Adrenal gland (tissue), 12 donors: ENCODE results near the gene HOXC6. TPM values are rescaled to one million over a fixed set of nuclear protein-coding genes. Genes with fewer than 3 reads are reported as not detected.

Experiments
- DNase-seq, 7 donors: peaks; one replicate each; pipeline ENCODE4 v3.0.0-alpha.2; 2019 to 2020
- H3K27ac ChIP-seq, 5 donors: fragments of 200-600 bp; sonication (generic) in 4 of 5; 1 replicate in 3 of 5; 2 replicates in 2 of 5; pipeline versions ENCODE4 v1.5.1 to v1.8.0; 2016 to 2020; ENCODE audit warnings: mild to moderate bottlenecking in 1 of 5
- H3K27me3 ChIP-seq: fragments of 200-600 bp; 2 replicates; pipeline ENCODE4 v1.8.0; 2021
- H3K36me3 ChIP-seq, 2 donors: fragments of 200-600 bp; replicated peaks in 1 of 2; 1 replicate in 1 of 2; 2 replicates in 1 of 2; pipeline versions ENCODE4 v1.5.1 to v1.8.0; 2018 to 2022
- H3K4me1 ChIP-seq, 2 donors: fragments of 200-600 bp; replicated peaks in 1 of 2; 1 replicate in 1 of 2; 2 replicates in 1 of 2; pipeline versions ENCODE4 v1.5.1 to v1.8.0; 2018 to 2021
- H3K4me3 ChIP-seq, 4 donors: fragments of 200-600 bp; sonication (generic) in 3 of 4; one replicate each; pipeline ENCODE4 v1.5.1; 2016 to 2018
- H3K9me3 ChIP-seq, 3 donors: fragments of 200-600 bp; sonication (generic) in 1 of 3; replicated peaks in 1 of 3; 1 replicate in 2 of 3; 2 replicates in 1 of 3; pipeline versions ENCODE4 v1.5.1 to v1.8.0; 2016 to 2021
- CTCF ChIP-seq, 6 experiments: fragments of 450-650 bp in 4 of 6; fragments of 200-600 bp in 2 of 6; sonication (generic) in 1 of 6; IDR thresholded peaks; 1 replicate in 5 of 6; 2 replicates in 1 of 6; pipeline versions ENCODE4 v1.5.1 to v1.8.0; 2016 to 2021; ENCODE audit warnings: antibody characterized with exemption in 6 of 6, mild to moderate bottlenecking in 2 of 6, moderate library complexity in 1 of 6
- POLR2A ChIP-seq, 2 donors: fragments of 450-650 bp; IDR thresholded peaks; one replicate each; pipeline ENCODE4 v1.6.1; 2017; ENCODE audit warnings: antibody characterized with exemption in 2 of 2, mild to moderate bottlenecking in 2 of 2, moderate library complexity in 1 of 2
- WGBS, 4 donors: extraction: QIAGEN DNeasy Blood & Tissue Kit in 2 of 4; methylation state at CpG; one replicate each; pipeline versions ENCODE4 v1.1.5 to v1.1.7; 2013 to 2017; 5-methylcytosine and 5-hydroxymethylcytosine counted together
- intact Hi-C, 2 donors: fragments of 100-400 bp; cut with DNase I; formaldehyde crosslinking; loops; one replicate each; pipeline versions ENCODE4 v1.14.1 to v1.15.0; 2022 to 2023
- polyA plus RNA-seq, 3 donors: library from polyadenylated mRNA; stranded (reverse); fragments of 200-250 nt in 2 of 3; fragments of 350-450 nt in 1 of 3; fragmentation: Illumina TruSeq in 1 of 3; extraction: RNeasy Lipid Tissue Mini Kit (QIAGEN cat#74804) in 1 of 3; gene quantifications; one replicate each; pipeline ENCODE4 v1.2.3, GENCODE V29; 2013 to 2014
- total RNA-seq, 9 donors: library from RNA; depleted of rRNA in 4 of 9; stranded (reverse); fragments of >200 nt in 4 of 9; fragments of 120-200 nt in 1 of 9; fragmentation: NEBNext Ultra II Directional in 1 of 9; extraction: Animal tissue kit (Norgen Biotek cat#: 25700) in 1 of 9; gene quantifications; one replicate each; pipeline versions ENCODE4 v1.1.0 to v1.2.4, GENCODE V29; 2013 to 2023
- donor health status: healthy with polysubstance abuse.
- donor health status: Bipolar disorder and iron deficiency.
- donor health status: DM: yes; HTN: yes; CAD: no.
- donor health status: DM: no; HTN: no; CAD: no.
- donor health status: DM: no; HTN: no; CAD: no.
- donor health status: DM: yes; HTN: yes; CAD: no.

Gene HOXC6
- total and polyA plus RNA-seq, 12 donors: 1.5 to 23.1 (median 13.2) TPM

DNA sequence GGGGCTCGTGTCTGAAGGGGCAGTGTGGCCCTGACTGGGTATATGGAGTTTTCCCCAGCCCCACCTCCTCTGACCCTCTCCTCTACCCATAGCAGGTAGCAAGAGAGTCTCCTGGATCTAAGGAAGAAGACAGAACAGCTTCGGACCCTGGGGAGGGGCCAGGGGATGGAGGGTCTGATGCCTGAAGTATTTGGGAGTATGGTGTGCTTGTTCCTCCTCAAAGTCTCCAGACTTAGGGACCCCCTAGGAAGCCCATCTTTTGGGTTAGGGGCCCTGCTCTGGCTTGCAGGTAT, 20.0 kb upstream of the HOXC6 start:
- Histone ChIP-seq H3K9me3 (no peaks in the 10 kb centered on the region), H3K27me3 (peaks cover 3% of the 10 kb centered on the region), H3K36me3 (no peaks in the 10 kb centered on the region), H3K4me1 (peaks cover 3 to 8% of the 10 kb centered on the region in 2 donors), H3K4me3 (peak overlapping the region in 1 of 4 donors; percentile 53), H3K27ac (peak overlapping the region in 2 of 5 donors; percentile 34 to 87)
- no peak for DNase-seq
- intact Hi-C loops: loop anchor here in 1 of 2 donors (5.0 kb wide), 1 partner anchor 189 kb away; no protein-coding TSS in a partner anchor
- 38 to 63% (median 52%) methylated on average over 1 to 2 of the region's 2 CpGs for WGBS, 4 donors
- TF ChIP-seq POLR2A (IDR thresholded peaks at IDR 0.05) (no peak), CTCF (IDR thresholded peaks at IDR 0.05) (no peak)

- TF ChIP-seq POLR2A (IDR thresholded peaks at IDR 0.05) (no peak), CTCF (IDR thresholded peaks at IDR 0.05) (no peak)
- intact Hi-C loops: loop anchor here in 1 of 2 donors (5.0 kb wide), 1 partner anchor 188 kb away; no protein-coding TSS in a partner anchor
- peaks cover 3% of the 10 kb centered on the region for H3K27me3 ChIP-seq
Observed at GRCh38 chr12:54009171-54010052, 18.8 kb upstream of the HOXC6 start.

DNA sequence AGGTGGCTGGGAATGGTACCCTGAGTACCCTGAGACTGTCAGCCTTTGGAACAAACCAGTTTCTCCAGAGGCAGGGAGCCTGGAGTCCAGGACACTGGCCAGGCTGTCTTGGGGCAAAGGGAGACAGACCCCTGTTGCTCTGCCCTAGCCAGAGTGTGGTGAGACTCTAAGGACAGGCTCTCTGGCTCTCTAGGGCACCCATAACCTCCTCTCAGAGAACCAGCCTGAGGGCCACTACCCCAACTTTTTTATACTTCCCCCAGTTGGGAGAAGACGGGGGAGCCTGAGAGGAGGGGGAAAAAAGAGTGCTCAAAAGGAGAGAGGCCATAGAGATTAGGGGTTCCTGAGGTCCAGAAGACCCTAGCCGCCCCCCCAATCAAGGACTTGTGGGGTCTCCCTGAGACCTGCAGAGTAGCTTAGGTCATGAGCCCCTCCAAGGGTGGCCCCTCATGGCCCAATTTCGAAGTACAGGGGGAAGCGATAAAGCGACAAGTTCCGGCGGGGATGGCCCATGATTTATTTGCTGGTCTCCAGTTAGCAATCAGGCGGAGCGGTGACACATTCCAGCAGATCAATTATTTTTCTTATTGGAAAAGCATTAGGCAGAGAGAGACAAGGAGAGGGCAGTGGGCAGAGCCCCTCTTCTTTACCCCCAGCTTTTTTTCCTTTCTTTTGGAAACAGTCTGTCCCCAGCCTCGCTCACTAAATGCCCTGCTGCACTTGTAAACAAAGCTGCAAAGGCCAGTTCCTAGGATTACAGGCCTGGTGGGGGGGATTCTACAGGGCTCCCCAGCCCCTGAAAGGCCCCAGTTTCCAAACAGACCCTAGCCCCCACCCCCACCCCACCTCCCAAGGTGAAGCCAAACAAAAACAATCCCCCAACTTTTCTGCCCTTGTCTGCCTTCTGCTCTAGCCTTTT, 17.9 kb upstream of the HOXC6 start:
- peak overlapping the region in 2 of 5 donors; percentile 72 to 87 for H3K27ac ChIP-seq
- 51 to 68% (median 59%) methylated on average over 10 of the region's 10 CpGs for WGBS, 4 donors
- peaks cover 3 to 8% of the 10 kb centered on the region in 2 donors for H3K4me1 ChIP-seq
- intact Hi-C loops: no loop called here
- H3K4me3 ChIP-seq: peak overlapping the region in 1 of 4 donors; percentile 53
- peaks cover 3% of the 10 kb centered on the region for H3K27me3 ChIP-seq
- DNase-seq: no peak
- H3K36me3 ChIP-seq: no peaks in the 10 kb centered on the region
- H3K9me3 ChIP-seq: no peaks in the 10 kb centered on the region
- TF ChIP-seq POLR2A (IDR thresholded peaks at IDR 0.05): no peak
- TF ChIP-seq CTCF (IDR thresholded peaks at IDR 0.05): no peak

More at GRCh38 chr12:54009171-54010052, 18.8 kb upstream of the HOXC6 start:
- Histone ChIP-seq H3K9me3 (no peaks in the 10 kb centered on the region), H3K36me3 (no peaks in the 10 kb centered on the region), H3K27ac (peak overlapping the region in 3 of 5 donors; percentile 53 to 87 (median 72)), H3K4me3 (peak overlapping the region in 2 of 4 donors; percentile 37 to 53), H3K4me1 (peaks cover 3 to 8% of the 10 kb centered on the region in 2 donors)
- 6 to 19% (median 9%) methylated on average over 25 to 51 of the region's 51 CpGs for WGBS, 4 donors
- DNase-seq: peak in 3 of 7 donors; percentile 25 to 42 (median 33)
